ENCODE results near the gene DYTN.

The DYTN gene

GRCh38 chr2:206739271-206739670 lies 21.1 kb upstream of the DYTN start:
- TF ChIP-seq CTCF (IDR thresholded peaks at IDR 0.05; ENCODE audit: borderline replicate concordance, control extremely low read depth, extremely low read depth, insufficient read depth, missing control alignments) = no peak
- no peak for DNase-seq (ENCODE audit: low spot score)
- in situ Hi-C loops (cut with MboI; ENCODE audit: low sequenced_read_pairs, unreplicated experiment) = no loop called here

GRCh38 chr2:206736935-206737334 lies 18.7 kb upstream of the DYTN start:
- TF ChIP-seq CTCF (IDR thresholded peaks at IDR 0.05; ENCODE audit: borderline replicate concordance, control extremely low read depth, extremely low read depth, insufficient read depth, missing control alignments) = no peak
- no peak for DNase-seq (ENCODE audit: low spot score)
- in situ Hi-C loops (cut with MboI; ENCODE audit: low sequenced_read_pairs, unreplicated experiment) = no loop called here

GRCh38 chr2:206733341-206733740 lies 15.1 kb upstream of the DYTN start:
- in situ Hi-C loops (cut with MboI; ENCODE audit: low sequenced_read_pairs, unreplicated experiment) = no loop called here
- DNase-seq (ENCODE audit: low spot score) = no peak
- TF ChIP-seq CTCF (IDR thresholded peaks at IDR 0.05; ENCODE audit: borderline replicate concordance, control extremely low read depth, extremely low read depth, insufficient read depth, missing control alignments) = no peak

DNA sequence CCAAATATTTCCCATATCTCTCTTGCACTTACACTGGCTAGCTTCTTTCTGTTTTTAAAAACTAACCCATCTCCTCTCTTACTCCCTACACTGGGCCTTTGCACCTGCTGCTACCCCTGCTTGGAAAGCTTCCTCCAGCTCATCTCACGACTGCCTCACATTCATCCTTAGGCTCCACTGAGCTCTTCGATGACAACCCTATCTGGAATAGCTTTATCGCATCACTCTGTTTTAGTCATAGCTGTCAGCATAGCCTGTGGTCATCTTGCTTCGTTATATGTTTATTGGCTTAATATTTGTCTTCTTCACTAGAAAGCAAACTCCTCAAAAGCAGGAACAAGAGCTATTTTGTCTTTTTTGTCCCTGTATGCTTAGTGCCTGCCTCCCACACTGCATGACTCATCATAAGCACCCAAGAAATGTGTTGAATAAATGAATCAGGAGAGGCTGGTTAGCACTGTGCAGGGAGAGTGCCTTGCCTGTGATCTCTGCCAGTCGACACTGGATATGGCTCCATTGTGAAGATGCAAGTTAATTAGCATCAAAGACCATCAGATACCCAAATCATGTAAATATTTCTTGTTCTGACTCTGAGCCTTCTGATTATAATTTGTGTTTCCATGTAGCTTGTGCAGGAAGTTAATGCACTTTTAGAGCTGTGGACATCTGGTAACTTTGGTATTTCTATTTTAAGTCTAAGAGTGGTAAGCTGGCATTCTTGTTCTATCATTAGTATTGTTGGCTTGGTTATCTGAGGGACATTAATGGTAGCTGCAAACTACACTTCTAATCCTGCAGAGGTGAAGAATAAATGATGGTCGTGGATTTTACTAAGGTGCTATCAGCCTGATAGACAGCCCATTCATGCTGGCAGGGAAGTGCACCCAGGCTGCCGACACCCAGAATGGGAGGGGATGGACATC lies 10.3 kb upstream of the DYTN start:
- DNase-seq (ENCODE audit: low spot score) = no peak
- TF ChIP-seq CTCF (IDR thresholded peaks at IDR 0.05; ENCODE audit: borderline replicate concordance, control extremely low read depth, extremely low read depth, insufficient read depth, missing control alignments) = no peak
- in situ Hi-C loops (cut with MboI; ENCODE audit: low sequenced_read_pairs, unreplicated experiment) = no loop called here

DNA sequence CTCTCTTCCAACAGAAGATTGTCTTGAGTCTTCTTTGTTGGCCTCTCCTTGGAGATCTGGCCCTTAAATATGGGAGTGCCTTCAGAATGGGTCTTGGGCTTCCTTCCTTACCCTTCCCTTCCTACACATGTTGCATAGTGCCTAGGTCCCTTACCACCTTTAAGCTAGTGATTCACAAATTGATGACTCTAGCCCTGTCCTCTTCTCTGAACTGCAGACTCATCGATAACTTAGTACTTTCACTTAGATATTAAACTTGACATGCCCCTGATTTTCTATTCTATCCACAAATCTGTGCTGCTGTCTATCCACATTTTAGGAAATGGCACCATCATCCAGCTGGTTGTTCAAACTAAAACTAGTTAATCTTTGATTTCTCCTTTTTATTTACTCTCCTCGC lies 9.1 kb upstream of the DYTN start:
- DNase-seq (ENCODE audit: low spot score) = no peak
- in situ Hi-C loops (cut with MboI; ENCODE audit: low sequenced_read_pairs, unreplicated experiment) = no loop called here
- TF ChIP-seq CTCF (IDR thresholded peaks at IDR 0.05; ENCODE audit: borderline replicate concordance, control extremely low read depth, extremely low read depth, insufficient read depth, missing control alignments) = no peak

GRCh38 chr2:206723288-206723687 lies 5.1 kb upstream of the DYTN start:
- DNase-seq (ENCODE audit: low spot score) = no peak
- in situ Hi-C loops (cut with MboI; ENCODE audit: low sequenced_read_pairs, unreplicated experiment) = no loop called here
- no peak for TF ChIP-seq CTCF (IDR thresholded peaks at IDR 0.05; ENCODE audit: borderline replicate concordance, control extremely low read depth, extremely low read depth, insufficient read depth, missing control alignments)

Data from GM13976 (cell line).